Measurements from ENCODE around the gene LDLRAD4.

The LDLRAD4 gene

GRCh38 chr18:13623871-13624270 lies 405.3 kb downstream of the LDLRAD4 start:
- Histone ChIP-seq H3K27me3 (ENCODE audit: control insufficient read depth in 1 of 2, insufficient read depth in 1 of 2, low read length in 2 of 2) (peaks cover 24 to 37% of the 10 kb centered on the region in 2 experiments), H3K4ac (ENCODE audit: low read depth in 1 of 2, low read length in 2 of 2) (no peak overlapping the region), H3K4me1 (ENCODE audit: control insufficient read depth, insufficient read depth, low read depth, low read length) (no peaks in the 10 kb centered on the region), H3K79me1 (replicated peaks; ENCODE audit: low read length, poor library complexity, severe bottlenecking) (no peaks in the 10 kb centered on the region), H4K8ac (ENCODE audit: low read length) (no peak overlapping the region), H2BK15ac (ENCODE audit: low read depth, poor library complexity, severe bottlenecking) (no peak overlapping the region), H2AK5ac (ENCODE audit: low read length, severe bottlenecking) (no peak overlapping the region), H3K14ac (ENCODE audit: low read length in 2 of 2) (no peak overlapping the region), H3K4me3 (ENCODE audit: insufficient read depth in 1 of 2, low read depth in 1 of 2, low read length in 2 of 2) (no peak overlapping the region), H2BK5ac (ENCODE audit: low read depth, low read length, poor library complexity, severe bottlenecking) (no peak overlapping the region), H3K27ac (ENCODE audit: low read length, poor library complexity, severe bottlenecking) (no peak overlapping the region), H2BK12ac (ENCODE audit: low read length in 2 of 2) (no peak overlapping the region), H3K18ac (ENCODE audit: low read depth in 1 of 2, low read length in 2 of 2) (no peak overlapping the region), H2AFZ (ENCODE audit: low read depth, low read length) (no peak overlapping the region), H3K36me3 (ENCODE audit: control insufficient read depth in 1 of 2, insufficient read depth in 2 of 2, low read depth in 1 of 2, low read length in 2 of 2) (no peaks in the 10 kb centered on the region), H4K91ac (ENCODE audit: low read length) (no peak overlapping the region), H3K4me2 (ENCODE audit: low read length, poor library complexity, severe bottlenecking) (no peak overlapping the region), H3K9ac (ENCODE audit: low read length) (no peak overlapping the region), H3K23ac (ENCODE audit: low read length in 2 of 2) (no peak overlapping the region), H2BK120ac (ENCODE audit: low read depth, low read length) (no peak overlapping the region), H3K9me3 (ENCODE audit: control insufficient read depth, low read length) (no peaks in the 10 kb centered on the region)
- no peak for DNase-seq
- 88% methylated on average over 13 of the region's 13 CpGs for whole genome bisulfite sequencing

- Histone ChIP-seq H3K18ac (ENCODE audit: low read depth in 1 of 2, low read length in 2 of 2) (no peak overlapping the region), H3K27me3 (ENCODE audit: control insufficient read depth in 1 of 2, insufficient read depth in 1 of 2, low read length in 2 of 2) (peaks cover 24 to 37% of the 10 kb centered on the region in 2 experiments), H2AFZ (ENCODE audit: low read depth, low read length) (no peak overlapping the region), H3K4ac (ENCODE audit: low read depth in 1 of 2, low read length in 2 of 2) (no peak overlapping the region), H3K23ac (ENCODE audit: low read length in 2 of 2) (no peak overlapping the region), H3K4me3 (ENCODE audit: insufficient read depth in 1 of 2, low read depth in 1 of 2, low read length in 2 of 2) (no peak overlapping the region), H3K36me3 (ENCODE audit: control insufficient read depth in 1 of 2, insufficient read depth in 2 of 2, low read depth in 1 of 2, low read length in 2 of 2) (no peaks in the 10 kb centered on the region), H3K9ac (ENCODE audit: low read length) (no peak overlapping the region), H3K9me3 (ENCODE audit: control insufficient read depth, low read length) (no peaks in the 10 kb centered on the region), H4K91ac (ENCODE audit: low read length) (no peak overlapping the region), H3K14ac (ENCODE audit: low read length in 2 of 2) (peak overlapping the region in 1 of 2 experiments; percentile 15), H2BK120ac (ENCODE audit: low read depth, low read length) (no peak overlapping the region), H4K8ac (ENCODE audit: low read length) (no peak overlapping the region), H3K4me1 (ENCODE audit: control insufficient read depth, insufficient read depth, low read depth, low read length) (no peaks in the 10 kb centered on the region), H2BK5ac (ENCODE audit: low read depth, low read length, poor library complexity, severe bottlenecking) (no peak overlapping the region), H3K27ac (ENCODE audit: low read length, poor library complexity, severe bottlenecking) (no peak overlapping the region), H2BK12ac (ENCODE audit: low read length in 2 of 2) (no peak overlapping the region), H2AK5ac (ENCODE audit: low read length, severe bottlenecking) (no peak overlapping the region), H3K4me2 (ENCODE audit: low read length, poor library complexity, severe bottlenecking) (no peak overlapping the region), H2BK15ac (ENCODE audit: low read depth, poor library complexity, severe bottlenecking) (no peak overlapping the region), H3K79me1 (replicated peaks; ENCODE audit: low read length, poor library complexity, severe bottlenecking) (no peaks in the 10 kb centered on the region)
- WGBS, result 85% methylated on average over 9 of the region's 11 CpGs
- no peak for DNase-seq
These were observed 406.1 kb downstream of the LDLRAD4 start for GRCh38 chr18:13624563-13625237.

- no peak overlapping the region for H4K8ac ChIP-seq (ENCODE audit: low read length)
- peaks cover 24 to 37% of the 10 kb centered on the region in 2 experiments for H3K27me3 ChIP-seq (ENCODE audit: control insufficient read depth in 1 of 2, insufficient read depth in 1 of 2, low read length in 2 of 2)
- no peak overlapping the region for H3K4me2 ChIP-seq (ENCODE audit: low read length, poor library complexity, severe bottlenecking)
- no peak overlapping the region for H3K4ac ChIP-seq (ENCODE audit: low read depth in 1 of 2, low read length in 2 of 2)
- DNase-seq, result no peak
- H2BK5ac ChIP-seq (ENCODE audit: low read depth, low read length, poor library complexity, severe bottlenecking), result no peak overlapping the region
- H3K27ac ChIP-seq (ENCODE audit: low read length, poor library complexity, severe bottlenecking), result no peak overlapping the region
- H3K9ac ChIP-seq (ENCODE audit: low read length), result no peak overlapping the region
- no peaks in the 10 kb centered on the region for H3K79me1 ChIP-seq (replicated peaks; ENCODE audit: low read length, poor library complexity, severe bottlenecking)
- no peaks in the 10 kb centered on the region for H3K9me3 ChIP-seq (ENCODE audit: control insufficient read depth, low read length)
- no peak overlapping the region for H3K4me3 ChIP-seq (ENCODE audit: insufficient read depth in 1 of 2, low read depth in 1 of 2, low read length in 2 of 2)
- no peak overlapping the region for H3K18ac ChIP-seq (ENCODE audit: low read depth in 1 of 2, low read length in 2 of 2)
- H3K14ac ChIP-seq (ENCODE audit: low read length in 2 of 2), result no peak overlapping the region
- H2AK5ac ChIP-seq (ENCODE audit: low read length, severe bottlenecking), result no peak overlapping the region
- 94% methylated on average over 3 of the region's 10 CpGs for WGBS
- no peak overlapping the region for H2BK120ac ChIP-seq (ENCODE audit: low read depth, low read length)
- H2AFZ ChIP-seq (ENCODE audit: low read depth, low read length), result no peak overlapping the region
- no peak overlapping the region for H2BK12ac ChIP-seq (ENCODE audit: low read length in 2 of 2)
- no peaks in the 10 kb centered on the region for H3K36me3 ChIP-seq (ENCODE audit: control insufficient read depth in 1 of 2, insufficient read depth in 2 of 2, low read depth in 1 of 2, low read length in 2 of 2)
- H4K91ac ChIP-seq (ENCODE audit: low read length), result no peak overlapping the region
- no peak overlapping the region for H3K23ac ChIP-seq (ENCODE audit: low read length in 2 of 2)
- H3K4me1 ChIP-seq (ENCODE audit: control insufficient read depth, insufficient read depth, low read depth, low read length), result no peaks in the 10 kb centered on the region
- H2BK15ac ChIP-seq (ENCODE audit: low read depth, poor library complexity, severe bottlenecking), result no peak overlapping the region
These were observed 406.8 kb downstream of the LDLRAD4 start for GRCh38 chr18:13625355-13625754.

- Histone ChIP-seq H2BK120ac (ENCODE audit: low read depth, low read length) (no peak overlapping the region), H2BK12ac (ENCODE audit: low read length in 2 of 2) (no peak overlapping the region), H3K9ac (ENCODE audit: low read length) (no peak overlapping the region), H3K4ac (ENCODE audit: low read depth in 1 of 2, low read length in 2 of 2) (no peak overlapping the region), H3K14ac (ENCODE audit: low read length in 2 of 2) (no peak overlapping the region), H3K23ac (ENCODE audit: low read length in 2 of 2) (no peak overlapping the region), H3K4me2 (ENCODE audit: low read length, poor library complexity, severe bottlenecking) (no peak overlapping the region), H2AK5ac (ENCODE audit: low read length, severe bottlenecking) (no peak overlapping the region), H3K79me1 (replicated peaks; ENCODE audit: low read length, poor library complexity, severe bottlenecking) (no peaks in the 10 kb centered on the region), H3K4me1 (ENCODE audit: control insufficient read depth, insufficient read depth, low read depth, low read length) (no peaks in the 10 kb centered on the region), H3K27ac (ENCODE audit: low read length, poor library complexity, severe bottlenecking) (no peak overlapping the region), H3K4me3 (ENCODE audit: insufficient read depth in 1 of 2, low read depth in 1 of 2, low read length in 2 of 2) (no peak overlapping the region), H3K9me3 (ENCODE audit: control insufficient read depth, low read length) (no peaks in the 10 kb centered on the region), H3K36me3 (ENCODE audit: control insufficient read depth in 1 of 2, insufficient read depth in 2 of 2, low read depth in 1 of 2, low read length in 2 of 2) (no peaks in the 10 kb centered on the region), H4K8ac (ENCODE audit: low read length) (no peak overlapping the region), H4K91ac (ENCODE audit: low read length) (no peak overlapping the region), H3K18ac (ENCODE audit: low read depth in 1 of 2, low read length in 2 of 2) (no peak overlapping the region), H3K27me3 (ENCODE audit: control insufficient read depth in 1 of 2, insufficient read depth in 1 of 2, low read length in 2 of 2) (peaks cover 24 to 33% of the 10 kb centered on the region in 2 experiments), H2BK15ac (ENCODE audit: low read depth, poor library complexity, severe bottlenecking) (no peak overlapping the region), H2BK5ac (ENCODE audit: low read depth, low read length, poor library complexity, severe bottlenecking) (no peak overlapping the region), H2AFZ (ENCODE audit: low read depth, low read length) (no peak overlapping the region)
- DNase-seq, result no peak
- whole genome bisulfite sequencing, result 92% methylated on average over 7 of the region's 8 CpGs
These were observed 407.4 kb downstream of the LDLRAD4 start for GRCh38 chr18:13625843-13626543.

Measured in mesenchymal stem cell (in vitro differentiated cells and primary cell).